Measurements from ENCODE around the gene GRIK2. TPM values are rescaled to one million over a fixed set of nuclear protein-coding genes. Genes with fewer than 3 reads are reported as not detected.

The GRIK2 gene
- total and polyA plus RNA-seq, 2 of the 4 experiments (the other 2 are of a cell fraction) = 8.2 to 15.2 TPM

DNA sequence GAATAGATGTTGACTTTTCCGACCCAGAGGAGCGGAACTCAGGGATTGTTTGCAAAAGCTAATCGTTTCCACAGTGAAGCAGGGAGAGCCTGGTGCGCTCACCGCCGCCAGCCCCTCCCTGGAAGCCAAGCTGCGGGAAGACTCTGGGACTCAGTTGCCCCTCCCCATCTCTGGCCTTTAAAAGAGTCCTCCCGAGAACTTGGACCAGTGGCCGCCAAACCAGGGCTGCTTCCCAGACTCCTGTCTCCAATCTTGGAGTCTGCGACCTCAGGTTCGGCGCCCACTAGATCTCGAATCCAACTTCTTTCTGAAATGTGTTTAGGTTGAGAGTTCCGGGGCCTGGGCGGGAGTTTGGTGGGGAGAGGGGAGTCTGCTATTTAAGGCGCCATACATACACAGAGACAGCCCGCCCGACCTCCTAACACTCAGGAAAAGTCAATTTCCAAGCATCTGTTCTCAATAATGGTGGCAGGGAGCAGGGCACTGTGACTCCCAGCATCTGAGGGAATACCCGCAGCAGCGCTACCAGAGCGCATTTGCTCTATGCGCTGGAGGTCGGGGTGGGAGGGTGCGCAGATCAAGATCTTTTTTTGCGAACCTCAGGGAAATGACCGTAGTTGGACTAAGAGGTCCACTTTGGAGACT lies 800 bp upstream of the GRIK2 start:
- H3K4me3 ChIP-seq (ENCODE audit: insufficient read depth, low read depth, low read length) = peak overlapping the region; percentile 49
- H2BK5ac ChIP-seq (ENCODE audit: low read depth, low read length, poor library complexity, severe bottlenecking) = peak overlapping the region; percentile 4
- H3K27ac ChIP-seq (ENCODE audit: insufficient read depth, low read length) = no peak overlapping the region
- H3K56ac ChIP-seq (ENCODE audit: extremely low read depth, insufficient read depth, low read length) = peak overlapping the region; percentile 44; the same call in 1 of the 2 replicates
- no peaks in the 10 kb centered on the region for H3K9me3 ChIP-seq (ENCODE audit: control insufficient read depth, insufficient read depth, low read length)
- BruUV-seq (replicated peaks) = no TSS peak
- peak overlapping the region; percentile 25; the same call in 1 of the 2 replicates for H2BK20ac ChIP-seq (ENCODE audit: low read depth, low read length)
- H2BK15ac ChIP-seq (ENCODE audit: low read depth, low read length) = no peak overlapping the region
- H3K4ac ChIP-seq (ENCODE audit: low read depth, low read length) = no peak overlapping the region; the same call in 1 of the 2 replicates
- H3K9me1 ChIP-seq (ENCODE audit: insufficient read depth, low read length) = no peaks in the 10 kb centered on the region
- in situ Hi-C loops (cut with MboI; ENCODE audit: low sequenced_read_pairs) (no loop called here), intact Hi-C loops (cut with micrococcal nuclease) (loop anchor here (10.0 kb wide), 3 partner anchors 618 to 1288 kb away; no protein-coding TSS in a partner anchor), dilution Hi-C loops (cut with HindIII; ENCODE audit: low sequenced_read_pairs, unreplicated experiment) (no loop called here)
- H3K14ac ChIP-seq (replicated peaks; ENCODE audit: low read depth, low read length) = 0 out of 2 replicates have a peak overlapping the region, but pooled peaks have one; percentile 0
- CTCF ChIA-PET = no interaction called here
- DNase-seq = no peak
- peak overlapping the region; percentile 63; the same call in 1 of the 2 replicates for H3K9ac ChIP-seq (ENCODE audit: low read depth, low read length)
- 0% methylated on average over 5 of the region's 26 CpGs; no CpG with 5 or more reads in 1 of the 2 experiments for WGBS, 2 experiments (ENCODE audit: extremely low coverage in 2 of 2, insufficient read length in 1 of 2)
- POLR2A ChIA-PET (ENCODE audit: unreplicated experiment) = no interaction called here
- peaks cover 0 to 5% of the 10 kb centered on the region in 2 experiments; a peak in 1 of 4 replicates for H3K79me1 ChIP-seq (ENCODE audit: low read depth in 1 of 2, low read length in 2 of 2)
- H2AK5ac ChIP-seq (ENCODE audit: low read depth, low read length) = no peak overlapping the region
- ATAC-seq (ENCODE audit: low read depth) = peak; percentile 25
- H3K23ac ChIP-seq (ENCODE audit: low read depth, low read length) = peak overlapping the region; percentile 54
- peak overlapping the region; percentile 99 for H3K4me2 ChIP-seq (ENCODE audit: low read depth, low read length)
- peak overlapping the region; percentile 65 for H2BK120ac ChIP-seq (ENCODE audit: low read depth, low read length)
- H4K8ac ChIP-seq (ENCODE audit: low read depth in 2 of 2, low read length in 2 of 2) = peak overlapping the region in 1 of 2 experiments; percentile 58; a peak in 2 of 4 replicates
- H3K36me3 ChIP-seq (ENCODE audit: control insufficient read depth, insufficient read depth, low read length) = no peaks in the 10 kb centered on the region
- H4K91ac ChIP-seq (ENCODE audit: insufficient read depth, low read depth, low read length) = no peak overlapping the region
- TF ChIP-seq RCOR1 (IDR thresholded peaks at IDR 0.05; ENCODE audit: insufficient replicate concordance, low read length) = no peak
- H4K20me1 ChIP-seq (ENCODE audit: insufficient read depth, low read length) = no peaks in the 10 kb centered on the region
- H4K5ac ChIP-seq (ENCODE audit: low read depth, low read length) = no peak overlapping the region
- peaks cover 1% of the 10 kb centered on the region; the same call in 1 of the 2 replicates for H3K27me3 ChIP-seq (ENCODE audit: control insufficient read depth, insufficient read depth, low read length)
- H2AK9ac ChIP-seq (replicated peaks; ENCODE audit: low read depth, low read length, poor library complexity) = peak overlapping the region; percentile 77
- peaks cover 1% of the 10 kb centered on the region; the same call in 1 of the 2 replicates for H3K4me1 ChIP-seq (ENCODE audit: control insufficient read depth, insufficient read depth, low read length)
- no peak overlapping the region for H3K18ac ChIP-seq (ENCODE audit: low read depth, low read length)
- peak overlapping the region; percentile 95 for H2AFZ ChIP-seq (replicated peaks; ENCODE audit: low read length, poor library complexity)

All from IMR-90 (cell line).